ENCODE results near the gene CDK19. TPM values are rescaled to one million over a fixed set of nuclear protein-coding genes. Genes with fewer than 3 reads are reported as not detected.
"Not testable (repeated sequence)": the region's sequence is repeated elsewhere in the genome, so short reads cannot be mapped to it uniquely, and the experiment has no call there.

Gene CDK19
- polyA plus RNA-seq, 1 of the 3 experiments (the other 2 are of a cell fraction), result 6.5 TPM

- H3K36me3 ChIP-seq (replicated peaks in 1 of 2; ENCODE audit: control insufficient read depth in 1 of 2, insufficient read depth in 2 of 2, low read length in 1 of 2); POLR2A ChIA-PET; H3K9me2 ChIP-seq; DNase-seq; H4K20me1 ChIP-seq (ENCODE audit: insufficient read depth); H3K79me2 ChIP-seq (ENCODE audit: insufficient read depth); H3K27ac ChIP-seq (ENCODE audit: low read depth in 2 of 2, low read length in 1 of 2); H3K4me1 ChIP-seq (ENCODE audit: control insufficient read depth in 1 of 2, insufficient read depth in 2 of 2, low read depth in 1 of 2, low read length in 1 of 2); H3K9ac ChIP-seq; H2AFZ ChIP-seq (ENCODE audit: low read depth); H3K27me3 ChIP-seq (ENCODE audit: insufficient read depth); H3K4me3 ChIP-seq (ENCODE audit: low read depth in 2 of 2, low read length in 1 of 2); H3K4me2 ChIP-seq; H3F3A ChIP-seq (replicated peaks; ENCODE audit: insufficient read depth); H3K9me3 ChIP-seq: not testable (repeated sequence)
- 95% methylated on average over 7 of the region's 7 CpGs for WGBS (ENCODE audit: low lambda C conversion rate)
- CTCF ChIA-PET, result interaction anchor here (1.0 to 1.8 kb wide), 2 partner anchors 9 to 11 kb away, joined by 3 to 4 read pairs; no protein-coding TSS in a partner anchor
These were observed 95.7 kb downstream of the CDK19 start for GRCh38 chr6:110719601-110720000.

DNA sequence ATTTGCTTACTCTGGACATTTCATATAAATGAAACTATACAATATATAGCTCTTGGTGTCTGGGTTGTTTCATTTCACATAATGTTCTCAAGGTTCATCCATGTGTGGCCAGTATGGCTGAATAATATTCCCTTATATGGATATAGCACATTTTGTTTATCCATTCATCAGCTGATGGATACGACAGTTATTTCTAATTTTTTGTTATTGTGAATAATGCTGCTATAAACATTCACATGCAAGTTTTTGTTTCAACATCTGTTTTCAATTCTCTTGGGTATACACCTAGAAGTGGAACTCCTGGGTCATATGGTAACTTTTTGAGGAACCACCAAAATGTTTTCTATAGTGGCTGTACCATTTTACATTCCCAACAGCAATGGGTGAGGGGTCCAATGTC is 101.1 kb downstream of the CDK19 start:
- Histone ChIP-seq H3K4me3 (ENCODE audit: low read depth in 2 of 2, low read length in 1 of 2) (no peak overlapping the region), H3K27me3 (ENCODE audit: insufficient read depth) (no peaks in the 10 kb centered on the region), H3K4me1 (ENCODE audit: control insufficient read depth in 1 of 2, insufficient read depth in 2 of 2, low read depth in 1 of 2, low read length in 1 of 2) (no peaks in the 10 kb centered on the region), H3K79me2 (ENCODE audit: insufficient read depth) (peaks cover 9% of the 10 kb centered on the region), H4K20me1 (ENCODE audit: insufficient read depth) (no peaks in the 10 kb centered on the region), H3K36me3 (replicated peaks in 1 of 2; ENCODE audit: control insufficient read depth in 1 of 2, insufficient read depth in 2 of 2, low read length in 1 of 2) (peaks cover 0 to 4% of the 10 kb centered on the region in 2 experiments), H3K4me2 (no peak overlapping the region), H3F3A (replicated peaks; ENCODE audit: insufficient read depth) (no peaks in the 10 kb centered on the region), H3K9ac (no peak overlapping the region), H3K27ac (ENCODE audit: low read depth in 2 of 2, low read length in 1 of 2) (no peak overlapping the region), H2AFZ (ENCODE audit: low read depth) (no peak overlapping the region), H3K9me2 (no peaks in the 10 kb centered on the region), H3K9me3 (no peaks in the 10 kb centered on the region)
- WGBS (ENCODE audit: low lambda C conversion rate), result 92% methylated on average over 1 of the region's 1 CpG
- TF ChIP-seq CHD2 (IDR thresholded peaks at IDR 0.05; ENCODE audit: low read length, partially characterized antibody) (no peak), SMC3 (IDR thresholded peaks at IDR 0.05; ENCODE audit: low read depth, low read length) (no peak), GABPA (IDR thresholded peaks at IDR 0.05; ENCODE audit: low read depth) (no peak), RAD21 (IDR thresholded peaks at IDR 0.05; ENCODE audit: low read length) (no peak), TEAD4 (IDR thresholded peaks at IDR 0.05; ENCODE audit: borderline replicate concordance, insufficient read depth) (no peak), SIN3A (IDR thresholded peaks at IDR 0.05; ENCODE audit: borderline replicate concordance, low read depth, low read length) (no peak), JUND (IDR thresholded peaks at IDR 0.05) (no peak), USF1 (IDR thresholded peaks at IDR 0.05; ENCODE audit: borderline replicate concordance, low read depth) (no peak), POLR2AphosphoS5 (IDR thresholded peaks at IDR 0.05; ENCODE audit: low read depth, low read length) (no peak)
- DNase-seq, result no peak
- ChIA-PET POLR2A (no interaction called here), CTCF (no interaction called here)

- peaks cover 13% of the 10 kb centered on the region for H3K79me2 ChIP-seq (ENCODE audit: insufficient read depth)
- H3K4me3 ChIP-seq (ENCODE audit: low read depth in 2 of 2, low read length in 1 of 2), result no peak overlapping the region
- no peak for DNase-seq
- peaks cover 5% of the 10 kb centered on the region; the same call in 1 of the 2 replicates for H4K20me1 ChIP-seq (ENCODE audit: insufficient read depth)
- no peaks in the 10 kb centered on the region for H3K9me2 ChIP-seq
- H3F3A ChIP-seq (replicated peaks; ENCODE audit: insufficient read depth), result no peaks in the 10 kb centered on the region
- H3K27me3 ChIP-seq (ENCODE audit: insufficient read depth), result no peaks in the 10 kb centered on the region
- ChIA-PET POLR2A (no interaction called here), CTCF (no interaction called here)
- H3K4me2 ChIP-seq, result no peak overlapping the region
- 93% methylated on average over 3 of the region's 3 CpGs for WGBS (ENCODE audit: low lambda C conversion rate)
- no peak overlapping the region for H2AFZ ChIP-seq (ENCODE audit: low read depth)
- H3K4me1 ChIP-seq (ENCODE audit: control insufficient read depth in 1 of 2, insufficient read depth in 2 of 2, low read depth in 1 of 2, low read length in 1 of 2), result no peaks in the 10 kb centered on the region
- TF ChIP-seq USF1 (IDR thresholded peaks at IDR 0.05; ENCODE audit: borderline replicate concordance, low read depth), result no peak
- TF ChIP-seq SIN3A (IDR thresholded peaks at IDR 0.05; ENCODE audit: borderline replicate concordance, low read depth, low read length), result no peak
- no peaks in the 10 kb centered on the region for H3K9me3 ChIP-seq
- H3K36me3 ChIP-seq (replicated peaks in 1 of 2; ENCODE audit: control insufficient read depth in 1 of 2, insufficient read depth in 2 of 2, low read length in 1 of 2), result peaks cover 0 to 4% of the 10 kb centered on the region in 2 experiments
- no peak overlapping the region for H3K27ac ChIP-seq (ENCODE audit: low read depth in 2 of 2, low read length in 1 of 2)
- no peak overlapping the region for H3K9ac ChIP-seq
These were observed 103.0 kb downstream of the CDK19 start for GRCh38 chr6:110712238-110712637.

All from SK-N-SH (cell line).